Effector CD4-positive, alpha-beta T cell (primary cell): ENCODE measurements around the gene DCP2.
"Not testable (repeated sequence)": the region's sequence is repeated elsewhere in the genome, so short reads cannot be mapped to it uniquely, and the experiment has no call there.

Experiments used
- DNase-seq: peaks from one replicate; pipeline ENCODE4 v3.0.0-alpha.2; 2020
- total RNA-seq: gene quantifications from one replicate; lab custom pipeline; 2026; lab: John Stamatoyannopoulos, UW

DCP2 gene
- 192 reads per million, percentile 92 among the genes with 10 or more reads in this experiment for total RNA-seq

DNA sequence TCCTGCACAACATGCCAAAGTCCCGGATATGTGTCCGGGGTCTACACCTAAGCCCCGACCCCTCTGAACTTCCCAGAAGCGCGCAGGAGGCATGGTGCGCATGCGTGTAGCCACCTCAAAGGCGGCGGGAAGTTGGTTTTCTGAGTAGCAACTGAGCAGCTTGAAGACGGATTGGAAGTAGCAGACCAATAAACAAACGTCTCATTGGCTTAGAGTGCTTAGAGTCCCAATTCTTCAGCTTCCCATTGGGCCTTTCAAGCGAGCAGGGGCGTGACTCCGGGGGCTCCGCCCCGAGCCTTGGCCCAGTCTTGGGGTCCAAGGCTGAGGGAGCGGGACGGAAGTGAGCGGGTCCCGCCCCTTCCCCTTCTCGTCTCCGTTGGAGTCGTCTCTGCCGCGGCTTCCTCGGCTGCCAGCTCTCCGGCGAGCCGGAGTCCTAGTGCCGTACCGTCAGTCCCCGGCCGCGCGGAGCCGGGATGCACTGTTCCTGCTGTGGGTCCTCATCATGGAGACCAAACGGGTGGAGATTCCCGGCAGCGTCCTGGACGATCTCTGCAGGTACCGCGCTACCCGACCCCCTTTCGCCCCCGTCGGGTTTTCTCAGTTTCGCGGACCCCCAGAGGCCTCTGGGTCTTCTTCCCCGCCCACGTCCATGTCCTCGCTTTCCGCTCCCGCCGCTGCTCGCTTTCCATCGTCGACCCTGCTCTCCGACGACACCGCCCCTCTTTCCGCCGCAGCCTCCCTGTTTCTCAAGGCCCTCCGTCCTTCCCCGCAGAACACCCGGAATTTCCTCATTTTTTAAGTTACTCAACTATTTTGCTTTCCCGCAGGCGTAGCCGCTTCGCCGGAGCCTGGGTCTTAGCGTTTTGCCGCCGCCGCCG is at the start of gene DCP2:
DCP2 (plus strand) TSS at position 367 of the 878 bp plus-strand sequence; CDS start at position 503, 136 bp downstream.
- peak; percentile 90 for DNase-seq

DNA sequence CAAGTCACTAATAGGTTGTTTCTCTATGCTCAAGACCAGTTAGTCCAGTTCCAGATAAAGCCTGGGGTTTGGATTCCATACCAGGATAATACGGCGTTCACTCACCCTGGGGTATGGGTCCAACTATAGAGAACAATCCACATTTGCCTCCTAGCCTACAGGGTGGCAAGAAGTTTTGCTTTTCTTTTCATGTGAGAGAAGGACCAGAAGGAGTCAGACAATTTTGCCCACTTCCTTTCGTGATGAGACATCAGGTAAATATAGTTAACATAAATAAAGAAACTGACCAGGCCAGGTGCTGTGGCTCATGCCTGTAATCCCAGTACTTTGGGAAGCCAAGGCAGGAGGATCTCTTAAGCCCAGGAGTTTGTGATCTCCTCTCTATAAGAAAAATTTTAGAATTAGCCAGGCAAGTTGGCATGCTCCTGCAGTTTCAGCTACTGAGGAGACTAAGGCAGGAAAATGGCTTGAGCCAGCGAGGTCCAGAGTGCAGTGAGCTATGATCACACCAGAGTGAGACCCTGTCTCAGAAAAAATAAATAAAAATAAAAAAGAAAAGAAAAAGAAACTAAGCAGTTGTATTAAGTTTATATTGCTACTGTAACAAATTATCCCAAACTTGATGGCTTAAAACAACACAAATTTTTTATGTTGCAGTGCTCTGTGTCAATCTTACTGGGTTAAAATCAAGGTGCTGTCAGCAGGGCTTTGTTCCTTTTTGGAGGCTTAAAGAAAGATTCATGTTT is 47.1 kb upstream of the DCP2 start:
- no peak for DNase-seq

DNA sequence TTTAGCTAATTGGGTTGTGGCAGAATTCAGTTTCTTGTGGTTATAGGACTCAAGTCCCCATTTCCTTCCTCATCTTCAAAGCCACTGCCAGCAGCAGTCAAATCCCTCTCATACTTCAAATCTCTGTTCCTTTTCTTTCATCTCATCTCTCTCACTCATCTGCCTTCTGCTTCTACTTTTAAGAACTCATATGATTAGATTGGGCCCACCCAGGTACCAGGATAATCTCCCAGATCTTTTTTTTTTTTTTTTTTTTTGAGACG is 46.6 kb upstream of the DCP2 start:
- no peak for DNase-seq

DNA sequence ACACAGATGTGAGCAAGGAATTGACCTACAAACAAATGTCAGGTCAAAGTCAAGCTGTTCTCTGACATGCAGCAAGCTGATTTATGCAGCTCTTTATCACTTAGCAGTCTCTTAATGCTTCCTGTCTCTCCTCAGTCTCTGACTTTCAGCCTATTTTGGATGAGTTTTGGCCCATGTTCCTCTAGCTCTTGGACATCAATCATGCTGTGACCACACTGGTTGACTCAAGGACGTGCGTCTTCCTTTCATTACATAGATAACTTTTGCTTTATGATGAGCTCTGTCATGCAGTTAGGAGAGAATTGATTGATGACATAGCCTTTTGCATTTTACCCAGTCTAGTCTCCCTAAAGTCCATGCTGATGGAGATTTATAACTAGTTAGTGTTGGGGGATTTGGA is 45.1 kb upstream of the DCP2 start:
- no peak for DNase-seq

GRCh38 chr5:112933105-112933504 is 43.5 kb upstream of the DCP2 start:
- DNase-seq, result no peak

DNA sequence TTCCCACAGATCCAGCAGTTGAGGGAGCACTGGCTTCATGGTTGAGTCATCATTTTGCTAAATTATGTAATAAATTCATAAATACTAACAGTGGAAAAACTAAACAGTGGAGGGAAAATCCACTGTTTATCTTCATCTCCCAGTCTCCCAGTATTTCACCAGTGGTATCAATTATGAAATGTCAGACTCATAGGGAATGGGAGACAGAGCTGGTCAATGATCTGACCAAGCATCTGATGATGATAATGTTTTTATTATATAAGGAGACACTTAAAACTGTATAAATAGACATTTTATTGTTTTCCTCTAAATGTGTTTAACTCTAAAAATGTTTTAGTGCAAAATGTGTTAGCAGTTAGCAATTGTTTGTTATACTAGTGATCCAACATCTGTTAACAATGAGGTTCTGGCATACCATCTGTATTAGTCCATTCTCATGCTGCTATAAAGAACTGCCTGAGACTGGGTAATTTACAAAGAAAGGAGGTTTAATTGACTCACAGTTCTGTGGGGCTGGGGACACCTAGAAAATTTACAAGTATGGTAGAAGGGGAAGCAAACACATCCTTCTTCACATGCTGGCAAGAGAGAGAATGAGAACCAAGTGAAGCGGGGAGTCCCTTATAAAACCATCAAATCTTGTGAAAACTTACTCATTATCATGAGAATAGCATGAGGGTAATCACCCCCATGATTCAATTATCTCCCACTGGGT is 42.8 kb upstream of the DCP2 start:
- DNase-seq, result no peak

DNA sequence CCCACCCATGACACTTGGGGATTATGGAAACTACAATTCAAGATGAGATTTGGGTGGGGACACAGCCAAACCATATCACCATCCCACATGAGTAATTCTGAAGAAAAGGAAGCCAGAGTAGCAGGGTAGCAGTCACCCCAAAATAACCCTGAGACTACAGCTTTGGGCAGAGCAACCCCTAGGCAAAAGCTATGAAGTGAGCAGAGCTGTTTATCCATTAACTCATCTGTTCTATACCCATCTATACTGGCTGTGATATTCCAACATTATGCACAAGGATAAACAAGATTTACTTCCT is 42.3 kb upstream of the DCP2 start:
- no peak for DNase-seq

DNA sequence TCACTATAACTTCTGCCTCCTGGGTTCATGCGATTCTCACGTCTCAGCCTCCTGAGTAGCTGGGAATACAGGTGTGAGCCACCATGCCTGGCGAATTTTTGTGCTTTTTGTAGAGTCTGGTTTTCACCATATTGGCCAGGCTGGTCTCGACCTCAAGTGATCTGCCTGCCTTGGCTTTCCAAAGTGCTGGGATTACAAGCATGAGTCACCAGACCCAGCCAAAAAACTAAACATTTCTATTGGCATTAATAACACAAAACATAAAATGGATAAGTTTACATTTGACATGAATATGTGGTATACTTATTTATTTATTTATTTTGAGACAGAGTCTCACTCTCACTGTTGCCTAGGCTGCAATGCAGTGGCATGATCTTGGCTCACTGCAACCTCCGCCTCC is 40.9 kb upstream of the DCP2 start:
- no peak for DNase-seq

GRCh38 chr5:112938286-112938685 is 38.3 kb upstream of the DCP2 start:
- no peak for DNase-seq

- no peak for DNase-seq
These were observed 35.9 kb upstream of the DCP2 start for GRCh38 chr5:112940670-112941069.

GRCh38 chr5:112948458-112948857 is 28.1 kb upstream of the DCP2 start:
- no peak for DNase-seq

DNA sequence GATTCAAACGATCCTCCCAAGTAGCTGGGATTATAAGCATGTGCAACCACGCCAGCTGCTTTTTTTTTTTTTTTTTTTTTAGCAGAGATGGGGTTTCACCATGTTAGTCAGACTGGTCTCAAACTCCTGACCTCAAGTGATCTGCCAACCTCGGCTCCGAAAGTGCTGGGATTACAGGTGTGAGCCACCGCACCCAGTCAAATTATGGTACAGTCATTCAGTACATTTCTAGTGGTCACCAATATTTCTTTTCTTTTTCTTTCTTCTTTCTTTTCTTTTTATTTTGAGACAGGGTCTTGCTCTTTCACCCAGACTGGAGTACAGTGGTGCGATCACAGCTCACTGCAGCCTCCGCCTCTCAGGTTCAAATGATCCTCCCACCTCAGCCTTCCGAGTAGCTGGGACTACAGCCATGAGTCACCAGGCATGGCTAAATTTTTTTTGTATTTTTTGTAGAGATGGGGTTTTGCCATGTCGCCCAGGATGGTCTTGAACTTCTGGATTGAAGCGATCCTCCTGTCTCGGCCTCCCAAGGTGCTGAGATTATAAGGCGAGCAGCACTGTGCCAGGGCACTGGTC is 25.4 kb upstream of the DCP2 start:
- no peak for DNase-seq

GRCh38 chr5:112956606-112957005 is 20.0 kb upstream of the DCP2 start:
- DNase-seq, result no peak

GRCh38 chr5:112957036-112957808 is 19.4 kb upstream of the DCP2 start:
- no peak for DNase-seq

GRCh38 chr5:112958093-112959088 is 18.2 kb upstream of the DCP2 start:
- DNase-seq, result no peak

DNA sequence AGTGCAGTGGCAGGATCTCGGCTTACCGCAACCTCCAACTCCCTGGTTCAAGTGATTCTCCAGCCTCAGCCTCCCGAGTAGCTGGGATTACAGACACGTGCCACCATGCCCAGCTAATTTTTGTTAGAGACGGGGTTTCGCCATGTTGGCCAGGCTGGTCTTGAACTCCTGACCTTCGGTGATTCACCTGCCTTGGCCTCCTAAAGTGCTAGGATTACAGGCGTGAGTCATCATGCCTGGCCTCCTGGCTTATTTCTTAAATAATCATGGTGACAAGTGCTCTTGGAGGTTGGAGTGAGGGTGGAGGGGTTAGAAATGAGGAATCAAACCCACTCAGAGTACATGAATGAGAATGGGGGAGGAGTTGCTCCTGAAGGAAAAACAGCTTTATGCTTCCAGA is 16.7 kb upstream of the DCP2 start:
- DNase-seq, result not testable (repeated sequence)

GRCh38 chr5:112960315-112960714 is 16.3 kb upstream of the DCP2 start:
- DNase-seq, result no peak

DNA sequence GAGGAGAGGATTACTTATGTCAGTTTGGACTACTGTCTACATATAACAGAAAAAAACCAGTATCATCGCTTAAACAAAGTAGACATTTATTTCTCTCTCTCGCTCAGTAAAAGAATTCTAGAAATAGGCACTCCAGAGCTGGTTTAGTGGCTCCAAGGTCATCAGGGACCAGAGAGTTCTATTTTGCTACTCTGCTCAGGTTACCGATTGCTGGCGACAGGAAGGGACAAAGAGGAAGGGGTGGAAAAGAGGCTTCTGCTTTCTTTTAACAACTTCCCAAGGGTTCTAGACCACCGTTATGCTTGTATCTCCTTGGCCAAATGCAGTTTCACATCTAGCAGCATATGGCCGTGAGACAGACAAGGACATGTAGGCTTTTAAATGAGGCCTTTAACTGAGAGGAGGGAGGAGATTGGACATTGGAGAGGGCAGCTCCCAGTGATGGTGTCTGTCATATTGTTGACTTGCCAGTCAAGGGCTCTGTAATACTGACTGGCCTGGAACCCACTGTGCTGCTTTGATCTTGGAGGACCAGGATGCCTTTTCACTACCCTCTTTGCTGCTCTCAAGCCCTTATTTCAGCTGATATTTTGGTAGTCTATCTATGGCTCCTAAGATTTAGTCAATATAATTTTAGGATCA is 15.6 kb upstream of the DCP2 start:
- DNase-seq, result no peak

GRCh38 chr5:112963374-112963733 is 13.2 kb upstream of the DCP2 start:
- not testable (repeated sequence) for DNase-seq

GRCh38 chr5:112965733-112966306 is 10.8 kb upstream of the DCP2 start:
- DNase-seq, result no peak
